SK-N-MC (cell line): ENCODE measurements around the gene MDN1.

Source experiments
- DNase-seq: peaks from one replicate; pipeline ENCODE4 v3.0.0-alpha.2; 2011; ENCODE audit warnings: low read depth, low spot score
- H3K27ac ChIP-seq: fragments of 200-600 bp; sonication (generic); 2 replicates; pipeline ENCODE4 v1.5.1; 2016; ENCODE audit warnings: mixed run types
- H3K36me3 ChIP-seq: fragments of 200-600 bp; sonication (generic); 2 replicates; pipeline ENCODE4 v1.6.1; 2017; ENCODE audit warnings: antibody characterized with exemption, low read length, mixed read lengths; ENCODE audit not compliant: insufficient read depth
- H3K4me3 ChIP-seq: fragments of 200-600 bp; sonication (generic); 2 replicates; pipeline ENCODE4 v1.5.1; 2016
- H3K9ac ChIP-seq: fragments of 200-600 bp; sonication (generic); 2 replicates; pipeline ENCODE4 v1.8.0; 2017; ENCODE audit warnings: mixed run types, mixed read lengths; ENCODE audit not compliant: insufficient read length
- H3K9me3 ChIP-seq: fragments of 200-600 bp; sonication (generic); 2 replicates; pipeline ENCODE4 v1.6.1; 2017; ENCODE audit warnings: low read depth, mild to moderate bottlenecking, antibody characterized with exemption, low read length, moderate library complexity, mixed read lengths
- EZH2 ChIP-seq: fragments of 200-600 bp; sonication (generic); IDR thresholded peaks from one replicate; pipeline ENCODE4 v1.6.1; 2017; ENCODE audit warnings: antibody characterized with exemption
- FOXP2 ChIP-seq: optimal IDR thresholded peaks from 2 replicates; pipeline ENCODE3; 2011; ENCODE audit warnings: mild to moderate bottlenecking, moderate library complexity; ENCODE audit not compliant: insufficient read depth; ENCODE audit errors: extremely low read length, control extremely low read depth
- POLR2AphosphoS5 ChIP-seq: IDR thresholded peaks from 2 replicates; pipeline ENCODE4 v1.6.1; 2012; ENCODE audit warnings: mild to moderate bottlenecking, low read depth, low read length, borderline replicate concordance

Gene MDN1

GRCh38 chr6:89623749-89624148 is 195.8 kb downstream of the MDN1 start:
- Histone ChIP-seq H3K9ac (no peak overlapping the region), H3K27ac (no peak overlapping the region), H3K4me3 (no peak overlapping the region), H3K36me3 (no peaks in the 10 kb centered on the region), H3K9me3 (no peaks in the 10 kb centered on the region)
- TF ChIP-seq POLR2AphosphoS5, result no peak
- no peak for DNase-seq

- Histone ChIP-seq H3K4me3 (no peak overlapping the region), H3K9ac (no peak overlapping the region), H3K27ac (no peak overlapping the region), H3K36me3 (no peaks in the 10 kb centered on the region), H3K9me3 (no peaks in the 10 kb centered on the region)
- TF ChIP-seq FOXP2, result no peak
- TF ChIP-seq POLR2AphosphoS5, result no peak
- no peak for TF ChIP-seq EZH2
- DNase-seq, result no peak
Observed at GRCh38 chr6:89619567-89619966, 200.0 kb downstream of the MDN1 start.

GRCh38 chr6:89618026-89618425 is 201.6 kb downstream of the MDN1 start:
- no peak overlapping the region for H3K27ac ChIP-seq
- no peak overlapping the region for H3K4me3 ChIP-seq
- no peak overlapping the region for H3K9ac ChIP-seq
- no peaks in the 10 kb centered on the region for H3K36me3 ChIP-seq
- H3K9me3 ChIP-seq, result no peaks in the 10 kb centered on the region
- DNase-seq, result no peak
- TF ChIP-seq FOXP2, result no peak
- TF ChIP-seq EZH2, result no peak
- no peak for TF ChIP-seq POLR2AphosphoS5

GRCh38 chr6:89616531-89616930 is 203.1 kb downstream of the MDN1 start:
- H3K36me3 ChIP-seq, result no peaks in the 10 kb centered on the region
- no peak overlapping the region for H3K27ac ChIP-seq
- no peak for DNase-seq
- no peak overlapping the region for H3K9ac ChIP-seq
- H3K4me3 ChIP-seq, result no peak overlapping the region
- TF ChIP-seq FOXP2 (no peak), POLR2AphosphoS5 (no peak), EZH2 (no peak)
- no peaks in the 10 kb centered on the region for H3K9me3 ChIP-seq

- no peak overlapping the region for H3K4me3 ChIP-seq
- H3K36me3 ChIP-seq, result no peaks in the 10 kb centered on the region
- no peaks in the 10 kb centered on the region for H3K9me3 ChIP-seq
- no peak overlapping the region for H3K27ac ChIP-seq
- TF ChIP-seq POLR2AphosphoS5 (no peak), FOXP2 (no peak), EZH2 (no peak)
- no peak for DNase-seq
- H3K9ac ChIP-seq, result no peak overlapping the region
Observed at GRCh38 chr6:89615882-89616281, 203.7 kb downstream of the MDN1 start.

- Histone ChIP-seq H3K27ac (no peak overlapping the region), H3K4me3 (no peak overlapping the region), H3K9me3 (no peaks in the 10 kb centered on the region), H3K36me3 (no peaks in the 10 kb centered on the region), H3K9ac (no peak overlapping the region)
- no peak for DNase-seq
- TF ChIP-seq EZH2, result no peak
- no peak for TF ChIP-seq POLR2AphosphoS5
- no peak for TF ChIP-seq FOXP2
Observed at GRCh38 chr6:89613790-89614189, 205.8 kb downstream of the MDN1 start.

- Histone ChIP-seq H3K9ac (no peak overlapping the region), H3K27ac (no peak overlapping the region), H3K4me3 (no peak overlapping the region), H3K36me3 (no peaks in the 10 kb centered on the region), H3K9me3 (no peaks in the 10 kb centered on the region)
- TF ChIP-seq FOXP2 (no peak), EZH2 (no peak), POLR2AphosphoS5 (no peak)
- no peak for DNase-seq
Observed at GRCh38 chr6:89612121-89612520, 207.5 kb downstream of the MDN1 start.

DNA sequence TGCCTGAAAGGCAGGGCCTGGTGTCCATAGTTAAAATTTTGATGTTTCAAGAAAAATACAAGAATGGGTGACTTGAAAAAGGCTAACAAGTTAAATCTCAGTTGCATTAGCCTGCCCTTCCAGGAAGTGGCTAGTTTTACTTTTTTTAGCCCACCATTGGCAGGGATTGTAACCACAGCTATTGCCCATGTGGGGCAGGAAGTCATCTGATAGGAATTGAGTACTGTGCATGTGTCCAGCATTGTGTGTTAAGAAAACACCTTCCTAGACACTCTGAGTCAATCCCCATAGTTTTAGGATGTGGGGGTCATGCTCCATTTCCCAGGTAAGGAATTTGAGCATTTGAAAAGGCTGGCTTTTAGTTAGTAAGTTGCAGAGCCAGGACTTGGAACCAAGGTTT is 207.9 kb downstream of the MDN1 start:
- H3K9me3 ChIP-seq, result no peaks in the 10 kb centered on the region
- no peak overlapping the region for H3K9ac ChIP-seq
- H3K36me3 ChIP-seq, result no peaks in the 10 kb centered on the region
- H3K4me3 ChIP-seq, result no peak overlapping the region
- DNase-seq, result no peak
- TF ChIP-seq POLR2AphosphoS5, result no peak
- H3K27ac ChIP-seq, result no peak overlapping the region

- H3K36me3 ChIP-seq, result no peaks in the 10 kb centered on the region
- no peak overlapping the region for H3K9ac ChIP-seq
- H3K27ac ChIP-seq, result no peak overlapping the region
- no peak for TF ChIP-seq EZH2
- TF ChIP-seq POLR2AphosphoS5, result no peak
- TF ChIP-seq FOXP2, result no peak
- H3K9me3 ChIP-seq, result no peaks in the 10 kb centered on the region
- no peak overlapping the region for H3K4me3 ChIP-seq
- no peak for DNase-seq
Observed at GRCh38 chr6:89610149-89610642, 209.4 kb downstream of the MDN1 start.
